Right lobe of liver (tissue), 4 donors: Measurements from ENCODE around the gene ARGLU1.

Source experiments
- CTCF ChIP-seq, 4 donors: fragments of 200-600 bp in 3 of 4; fragments of 450-650 bp in 1 of 4; IDR thresholded peaks; one replicate each; pipeline versions ENCODE4 v1.5.1 to v1.8.0; 2016 to 2022; ENCODE audit warnings: antibody characterized with exemption in 4 of 4, mild to moderate bottlenecking in 2 of 4
- POLR2A ChIP-seq: fragments of 450-650 bp; IDR thresholded peaks from one replicate; pipeline ENCODE4 v1.6.1; 2017; ENCODE audit warnings: antibody characterized with exemption, mild to moderate bottlenecking
- donor health status: DM: no; HTN: no; CAD: no.
- donor health status: DM: no; HTN: no; CAD: no.
- donor health status: DM: no; HTN: yes; CAD: no.

GRCh38 chr13:106589716-106590115, 21.8 kb upstream of the ARGLU1 start:
- no peak for TF ChIP-seq CTCF (IDR thresholded peaks at IDR 0.05)
- no peak for TF ChIP-seq POLR2A
